HG03378 (cell line): ENCODE data around the gene ROR2.

ENCODE experiments used
- ATAC-seq: cut with Tn5 transposase; IDR thresholded peaks from one replicate; pipeline ENCODE4 v1.9.1; 2021; ENCODE audit warnings: mild to moderate bottlenecking, moderate library complexity; ENCODE audit not compliant: unreplicated experiment

The ROR2 gene

GRCh38 chr9:91697201-91697600, 252.8 kb downstream of the ROR2 start:
- no peak for ATAC-seq

- no peak for ATAC-seq
Observed at GRCh38 chr9:91694081-91694870, 255.8 kb downstream of the ROR2 start.

GRCh38 chr9:91693226-91693625, 256.8 kb downstream of the ROR2 start:
- no peak for ATAC-seq

- no peak for ATAC-seq
Observed at GRCh38 chr9:91690540-91691249, 259.3 kb downstream of the ROR2 start.

GRCh38 chr9:91689006-91689405, 261.0 kb downstream of the ROR2 start:
- no peak for ATAC-seq

- ATAC-seq = no peak
Observed at GRCh38 chr9:91683269-91683668, 266.8 kb downstream of the ROR2 start.

GRCh38 chr9:91682806-91683205, 267.2 kb downstream of the ROR2 start:
- no peak for ATAC-seq

- ATAC-seq = no peak
Observed at GRCh38 chr9:91681461-91682305, 268.3 kb downstream of the ROR2 start.

GRCh38 chr9:91680998-91681397, 269.0 kb downstream of the ROR2 start:
- no peak for ATAC-seq

GRCh38 chr9:91680106-91680505, 269.9 kb downstream of the ROR2 start:
- no peak for ATAC-seq

GRCh38 chr9:91678807-91679580, 271.0 kb downstream of the ROR2 start:
- ATAC-seq = no peak

GRCh38 chr9:91677822-91678436, 272.1 kb downstream of the ROR2 start:
- no peak for ATAC-seq

GRCh38 chr9:91677331-91677730, 272.7 kb downstream of the ROR2 start:
- no peak for ATAC-seq

GRCh38 chr9:91676046-91676445, 274.0 kb downstream of the ROR2 start:
- ATAC-seq = no peak

- ATAC-seq = no peak
Observed at GRCh38 chr9:91664663-91665062, 285.4 kb downstream of the ROR2 start.

- no peak for ATAC-seq
Observed at GRCh38 chr9:91663858-91664257, 286.2 kb downstream of the ROR2 start.

- ATAC-seq = no peak
Observed at GRCh38 chr9:91661451-91661850, 288.6 kb downstream of the ROR2 start.

GRCh38 chr9:91660521-91660920, 289.5 kb downstream of the ROR2 start:
- no peak for ATAC-seq

GRCh38 chr9:91659529-91660495, 290.2 kb downstream of the ROR2 start:
- no peak for ATAC-seq
